ENCODE results near the gene PDE1A.

PDE1A gene

GRCh38 chr2:182372661-182373060 is 54.2 kb downstream of the PDE1A start:
- TF ChIP-seq CTCF (IDR thresholded peaks at IDR 0.05; ENCODE audit: extremely low read depth, missing control alignments), result no peak
- DNase-seq (ENCODE audit: low spot score), result no peak

- DNase-seq (ENCODE audit: low spot score), result no peak
- no peak for TF ChIP-seq CTCF (IDR thresholded peaks at IDR 0.05; ENCODE audit: extremely low read depth, missing control alignments)
Measured at GRCh38 chr2:182368996-182369395, 57.8 kb downstream of the PDE1A start.

DNA sequence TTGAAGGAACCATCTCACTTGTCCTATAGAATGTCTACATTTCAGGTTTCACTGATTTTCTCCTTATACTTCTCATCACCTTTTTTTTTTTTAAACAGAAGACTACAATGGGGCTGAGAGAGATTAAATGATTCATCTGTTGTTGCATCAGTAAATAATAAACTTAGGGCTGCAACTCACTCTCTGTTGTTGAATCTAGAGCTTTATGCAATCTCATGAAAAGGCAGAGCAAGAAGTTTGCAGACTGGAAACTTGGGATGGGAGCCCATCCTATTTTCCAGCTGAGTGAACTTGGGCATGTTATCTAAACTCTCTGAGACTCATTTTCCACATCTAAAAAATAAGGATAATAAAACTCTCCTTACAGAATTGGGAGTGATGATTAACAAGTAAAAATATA is 58.4 kb downstream of the PDE1A start:
- no peak for TF ChIP-seq CTCF (IDR thresholded peaks at IDR 0.05; ENCODE audit: extremely low read depth, missing control alignments)
- DNase-seq (ENCODE audit: low spot score), result no peak

DNA sequence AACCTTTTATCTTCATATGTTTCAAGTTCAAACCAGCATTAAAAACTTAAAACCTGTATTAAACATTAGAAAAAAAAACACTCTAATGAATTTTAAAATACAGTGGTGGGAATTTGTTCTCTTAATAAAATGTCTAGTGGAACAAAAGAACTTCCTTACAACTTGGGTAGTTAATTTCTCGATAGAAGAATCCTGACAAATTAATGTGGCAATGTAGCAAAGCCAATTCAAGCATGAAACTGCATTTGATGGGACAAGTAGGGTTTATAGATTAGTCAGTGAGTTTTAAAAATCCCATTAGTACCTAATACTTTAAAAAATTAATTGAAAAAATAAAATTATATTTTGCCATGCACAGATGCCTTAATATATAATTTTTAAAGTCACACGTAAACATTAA is 59.4 kb downstream of the PDE1A start:
- DNase-seq (ENCODE audit: low spot score), result no peak
- no peak for TF ChIP-seq CTCF (IDR thresholded peaks at IDR 0.05; ENCODE audit: extremely low read depth, missing control alignments)

GRCh38 chr2:182366628-182367027 is 60.2 kb downstream of the PDE1A start:
- no peak for DNase-seq (ENCODE audit: low spot score)
- TF ChIP-seq CTCF (IDR thresholded peaks at IDR 0.05; ENCODE audit: extremely low read depth, missing control alignments), result no peak

DNA sequence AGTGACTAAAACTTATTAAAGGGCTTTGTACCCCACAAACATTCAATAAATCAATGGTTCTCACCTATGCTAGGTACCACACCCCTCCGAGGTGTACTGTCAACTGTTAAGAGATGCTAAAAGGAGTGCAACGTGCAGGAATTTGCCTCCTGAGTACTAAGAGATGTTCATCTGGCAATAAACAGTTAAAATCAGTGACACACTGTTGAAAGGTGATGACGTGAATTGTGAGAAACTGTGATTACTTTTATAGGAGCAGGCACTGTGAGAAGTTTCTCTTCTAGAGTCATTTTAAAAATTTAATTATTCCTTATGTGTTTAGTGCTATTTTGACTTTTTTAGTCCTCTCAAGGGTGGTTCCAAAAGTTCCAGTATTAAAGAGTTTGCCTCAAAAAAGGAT is 61.0 kb downstream of the PDE1A start:
- no peak for TF ChIP-seq CTCF (IDR thresholded peaks at IDR 0.05; ENCODE audit: extremely low read depth, missing control alignments)
- DNase-seq (ENCODE audit: low spot score), result no peak

DNA sequence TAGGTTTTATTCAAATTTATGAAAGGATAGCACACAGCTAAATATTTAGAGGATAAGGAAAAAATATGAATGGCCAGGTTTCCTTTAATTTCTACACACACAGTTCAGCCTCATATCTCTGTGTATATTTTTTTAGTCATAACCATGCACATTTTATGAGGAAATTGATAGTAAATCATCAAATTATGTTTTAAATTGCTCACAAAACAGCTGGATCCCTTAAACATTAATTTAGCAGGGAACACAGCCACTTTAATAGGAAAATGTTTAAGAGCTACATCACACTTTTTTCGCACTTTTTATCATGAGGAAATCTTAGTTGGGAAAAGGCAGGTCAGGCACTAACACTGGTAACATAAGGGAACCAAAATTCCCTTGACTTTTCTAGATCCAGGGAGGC is 65.4 kb downstream of the PDE1A start:
- no peak for TF ChIP-seq CTCF (IDR thresholded peaks at IDR 0.05; ENCODE audit: extremely low read depth, missing control alignments)

More for the DNA sequence above, 65.4 kb downstream of the PDE1A start:
- no peak for DNase-seq (ENCODE audit: low spot score)
